Measurements from ENCODE around the gene IL11. TPM values are rescaled to one million over a fixed set of nuclear protein-coding genes. Genes with fewer than 3 reads are reported as not detected.

Gene IL11
- total and polyA plus RNA-seq, 2 of the 8 experiments (the other 6 are each of a cell fraction or from before 2014, with no cell fraction given) = 1.7 to 2.8 TPM

DNA sequence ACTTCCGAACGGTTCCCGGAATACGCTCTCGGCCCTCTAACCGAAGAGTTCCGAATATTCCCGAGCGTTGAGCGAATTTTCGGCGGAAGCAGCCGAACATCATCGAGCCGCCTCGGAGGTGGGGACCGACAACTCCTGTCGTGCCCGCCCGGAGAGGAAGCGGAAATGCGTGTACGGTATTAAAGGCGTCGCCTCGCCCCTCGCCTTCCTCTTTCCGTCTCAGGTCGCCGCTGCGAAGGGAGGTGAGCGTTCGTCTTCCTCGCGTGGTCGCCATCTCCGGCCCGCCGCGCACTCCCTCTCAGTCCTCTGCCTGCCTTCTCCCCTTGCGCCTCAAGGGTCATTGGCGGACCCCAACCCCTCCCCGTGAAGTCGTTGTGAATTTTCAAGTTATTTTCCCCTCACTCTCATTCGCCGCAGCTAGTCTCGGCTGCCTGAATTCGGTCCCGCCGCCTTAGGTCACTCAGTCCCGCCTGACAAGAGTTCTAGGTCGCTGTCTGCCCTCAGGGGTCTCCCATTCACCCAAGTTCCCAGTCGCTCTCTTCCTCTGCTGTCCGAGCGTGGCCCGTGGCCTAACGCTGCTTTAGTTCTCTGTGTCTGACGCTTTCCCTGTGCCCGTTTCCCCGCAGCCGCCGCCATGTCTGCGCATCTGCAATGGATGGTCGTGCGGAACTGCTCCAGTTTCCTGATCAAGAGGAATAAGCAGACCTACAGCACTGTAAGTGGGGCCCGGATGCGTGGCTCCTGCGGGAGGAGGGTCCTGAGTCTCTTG is 15.6 kb upstream of the IL11 start, which contains the start of gene RPL28:
TSS of gene RPL28 (plus strand) at position 209 of the 769 bp plus-strand sequence. CDS start at position 635, 426 bp downstream.
- DNase-seq (ENCODE audit: low read depth in 1 of 2, low spot score in 2 of 2) (peak; percentile 95 to 99), FAIRE-seq (peak; percentile 50)
- Histone ChIP-seq H3K23me2 (ENCODE audit: low read depth, low read length) (peaks cover 31% of the 10 kb centered on the region), H3K4ac (replicated peaks; ENCODE audit: insufficient read length, low read depth, low read length) (peak within 1 kb of the TSS; percentile 40), H3K18ac (ENCODE audit: extremely low read depth, low read length) (peak within 1 kb of the TSS; percentile 99), H4K5ac (ENCODE audit: insufficient read length, low read depth, low read length) (peak within 1 kb of the TSS; percentile 91), H3K27ac (ENCODE audit: low read depth, low read length) (peak within 1 kb of the TSS; percentile 86), H3K9ac (replicated peaks in 1 of 4; ENCODE audit: extremely low read depth in 1 of 4, low read depth in 3 of 4, low read length in 3 of 4) (peak within 1 kb of the TSS; percentile 65 to 93 (median 82)), H3K4me3 (ENCODE audit: extremely low read depth in 1 of 4, insufficient read depth in 2 of 4, low read depth in 3 of 4, low read length in 4 of 4) (peak within 1 kb of the TSS; percentile 89 to 97 (median 94)), H4K91ac (replicated peaks; ENCODE audit: insufficient read length, low read length) (peak within 1 kb of the TSS; percentile 71), H3K4me1 (replicated peaks in 1 of 4; ENCODE audit: control insufficient read depth in 3 of 4, insufficient read depth in 4 of 4, low read length in 3 of 4) (peaks cover 0 to 47% (median 38%) of the 10 kb centered on the region in 4 experiments; a peak in 6 of 7 replicates), H3K27me3 (replicated peaks in 1 of 4; ENCODE audit: control insufficient read depth in 3 of 4, extremely low read depth in 1 of 4, insufficient read depth in 3 of 4, low read length in 3 of 4) (peaks cover 0 to 6% (median 3%) of the 10 kb centered on the region in 4 experiments; a peak in 3 of 7 replicates), H2BK12ac (ENCODE audit: low read depth, low read length) (peak within 1 kb of the TSS; percentile 84), H3K4me2 (ENCODE audit: insufficient read depth in 1 of 2, low read depth in 2 of 2, low read length in 2 of 2) (peak within 1 kb of the TSS; percentile 87 to 95), H3K79me1 (ENCODE audit: low read depth, low read length) (peaks cover 33% of the 10 kb centered on the region), H2BK15ac (ENCODE audit: low read length) (peak within 1 kb of the TSS; percentile 96; the same call in 1 of the 2 replicates), H4K20me1 (replicated peaks in 1 of 2; ENCODE audit: control insufficient read depth in 1 of 2, insufficient read depth in 2 of 2, low read length in 2 of 2) (peaks cover 25 to 46% of the 10 kb centered on the region in 2 experiments), H2BK20ac (ENCODE audit: low read length) (0 out of 2 replicates have a peak within 1 kb of the TSS, but pooled peaks have one; percentile 61), H2AK5ac (ENCODE audit: low read depth, low read length) (peak within 1 kb of the TSS; percentile 88), H3K56ac (replicated peaks; ENCODE audit: insufficient read length, low read depth, low read length) (peak within 1 kb of the TSS; percentile 83), H3K36me3 (ENCODE audit: control insufficient read depth in 2 of 4, insufficient read depth in 4 of 4, low read length in 3 of 4) (peaks cover 23 to 35% (median 26%) of the 10 kb centered on the region in 4 experiments), H4K8ac (ENCODE audit: extremely low read depth, insufficient read depth, low read length) (peak within 1 kb of the TSS; percentile 19; the same call in 1 of the 2 replicates), H3K23ac (ENCODE audit: insufficient read length) (no peak within 1 kb of the TSS), H2BK5ac (ENCODE audit: low read depth, low read length) (peak within 1 kb of the TSS; percentile 90), H3K9me3 (ENCODE audit: insufficient read depth in 2 of 2, low read depth in 1 of 2, low read length in 1 of 2) (no peaks in the 10 kb centered on the region), H2BK120ac (replicated peaks; ENCODE audit: low read depth, low read length) (no peak within 1 kb of the TSS), H3K79me2 (ENCODE audit: control insufficient read depth in 1 of 2, insufficient read depth in 2 of 2, low read length in 2 of 2) (peaks cover 17 to 27% of the 10 kb centered on the region in 2 experiments; a peak in 3 of 4 replicates), H2AFZ (ENCODE audit: low read length) (peak within 1 kb of the TSS; percentile 98), H3K14ac (ENCODE audit: insufficient read length) (no peak within 1 kb of the TSS)
- ChIA-PET POLR2A (ENCODE audit: partially characterized antibody) (interaction anchor here (0.7 to 26.7 kb wide), 14 partner anchors 9 to 131 kb away, joined by 3 to 874 read pairs (median 4); partner anchors contain the start of genes IL11, KMT5C, TMEM190 and UBE2S), CTCF (ENCODE audit: partially characterized antibody) (interaction anchor here (0.9 to 6.1 kb wide), 3 partner anchors 16 to 82 kb away, joined by 3 to 39 read pairs (median 4); no protein-coding TSS in a partner anchor)
- 1% methylated on average over 62 of the region's 68 CpGs; no CpG with 5 or more reads in 1 of the 2 experiments for WGBS, 2 experiments (ENCODE audit: extremely low coverage in 1 of 2, insufficient coverage in 1 of 2, insufficient read length in 1 of 2, insufficient replicate concordance in 2 of 2, low coverage in 1 of 2, low lambda C conversion rate in 2 of 2, missing lambda C conversion rate in 1 of 2)
- TF ChIP-seq JUND (IDR thresholded peaks at IDR 0.05; ENCODE audit: low read length) (no peak), POLR2AphosphoS5 (IDR thresholded peaks at IDR 0.05; ENCODE audit: low read depth, low read length) (peak; percentile 100), POLR2A (IDR thresholded peaks at IDR 0.05; ENCODE audit: control extremely low read depth in 1 of 2, low read depth in 2 of 2, low read length in 2 of 2) (peak; percentile 100), KDM4A (IDR thresholded peaks at IDR 0.05; ENCODE audit: low read depth, low read length, severe bottlenecking) (peak; percentile 37), FOSL1 (IDR thresholded peaks at IDR 0.05; ENCODE audit: insufficient read depth, low read depth, low read length) (no peak), SIX5 (IDR thresholded peaks at IDR 0.05; ENCODE audit: low read depth, low read length) (no peak), CBX8 (IDR thresholded peaks at IDR 0.05; ENCODE audit: borderline replicate concordance, low read depth, low read length) (no peak), CBX5 (IDR thresholded peaks at IDR 0.05; ENCODE audit: low read depth, low read length) (no peak), SAP30 (IDR thresholded peaks at IDR 0.05; ENCODE audit: insufficient read depth, insufficient replicate concordance, low read length) (peak; percentile 93)
- TF ChIP-seq, protein P1, sequence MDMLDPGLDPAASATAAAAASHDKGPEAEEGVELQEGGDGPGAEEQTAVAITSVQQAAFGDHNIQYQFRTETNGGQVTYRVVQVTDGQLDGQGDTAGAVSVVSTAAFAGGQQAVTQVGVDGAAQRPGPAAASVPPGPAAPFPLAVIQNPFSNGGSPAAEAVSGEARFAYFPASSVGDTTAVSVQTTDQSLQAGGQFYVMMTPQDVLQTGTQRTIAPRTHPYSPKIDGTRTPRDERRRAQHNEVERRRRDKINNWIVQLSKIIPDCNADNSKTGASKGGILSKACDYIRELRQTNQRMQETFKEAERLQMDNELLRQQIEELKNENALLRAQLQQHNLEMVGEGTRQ (IDR thresholded peaks at IDR 0.05; ENCODE audit: low read length) = no peak
